Measurements from ENCODE around the gene KCNQ1. TPM values are rescaled to one million over a fixed set of nuclear protein-coding genes. Genes with fewer than 3 reads are reported as not detected.

The KCNQ1 gene
- total RNA-seq, 1 experiment from 2014 or later: 2.3 TPM

DNA sequence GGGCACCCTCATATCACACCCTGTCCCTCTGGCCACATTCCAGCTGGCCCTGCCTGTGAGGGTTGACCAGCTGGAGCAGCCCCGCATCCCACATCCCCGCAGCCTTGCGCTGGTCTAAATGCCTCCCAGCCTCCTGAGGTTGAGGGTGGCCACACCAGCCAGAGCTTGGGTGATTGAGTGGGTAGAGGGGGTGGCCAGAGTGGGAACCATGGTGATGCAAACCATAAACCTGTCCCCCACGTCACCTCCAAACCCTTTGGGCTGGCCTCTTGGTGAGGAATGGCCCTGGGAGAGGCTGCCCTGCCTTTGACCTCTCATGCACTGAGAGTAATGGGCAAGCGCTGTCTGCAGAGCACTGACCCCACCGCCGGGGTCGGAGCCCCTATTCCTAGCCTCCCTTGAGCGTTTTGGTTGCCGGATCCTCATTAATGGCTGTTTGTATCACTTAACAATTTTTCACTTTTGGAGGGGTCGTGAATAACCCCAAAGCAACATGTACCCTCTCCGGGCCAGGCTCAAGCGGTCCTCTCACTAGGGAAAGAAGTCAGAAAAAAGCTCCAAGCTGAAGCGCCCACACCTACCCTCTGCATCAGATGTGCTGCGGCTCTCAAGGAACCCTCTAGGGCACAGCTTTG lies 271.0 kb downstream of the KCNQ1 start:
- Histone ChIP-seq H3K79me1 (ENCODE audit: insufficient read depth, low read depth, low read length, poor library complexity, severe bottlenecking) (no peaks in the 10 kb centered on the region), H3K14ac (ENCODE audit: insufficient read depth, low read length) (peak overlapping the region; percentile 19; the same call in 1 of the 2 replicates), H4K5ac (ENCODE audit: insufficient read length, low read depth, low read length) (no peak overlapping the region), H3K18ac (ENCODE audit: insufficient read length, low read depth, low read length) (no peak overlapping the region), H2AFZ (ENCODE audit: low read length) (no peak overlapping the region), H3K4me2 (ENCODE audit: insufficient read depth, insufficient read length, low read length) (no peak overlapping the region), H3K27me3 (ENCODE audit: insufficient read depth, low read length) (peaks cover 17% of the 10 kb centered on the region; the same call in 1 of the 2 replicates), H2BK12ac (ENCODE audit: insufficient read length, low read depth, low read length) (no peak overlapping the region), H2AK5ac (ENCODE audit: insufficient read length, low read length) (no peak overlapping the region), H3K9ac (ENCODE audit: extremely low read depth, insufficient read length, low read length) (no peak overlapping the region), H3K9me3 (ENCODE audit: control insufficient read depth, low read depth, low read length) (no peaks in the 10 kb centered on the region), H3K4ac (ENCODE audit: low read depth, low read length) (no peak overlapping the region), H4K91ac (ENCODE audit: insufficient read length, low read depth, low read length) (no peak overlapping the region), H3K27ac (ENCODE audit: insufficient read length, low read depth, low read length) (no peak overlapping the region), H3T11ph (ENCODE audit: low read length) (no peak overlapping the region), H4K20me1 (ENCODE audit: control insufficient read depth, insufficient read depth, insufficient read length) (no peaks in the 10 kb centered on the region), H4K8ac (replicated peaks; ENCODE audit: insufficient read length, low read depth, low read length) (no peak overlapping the region), H2BK5ac (ENCODE audit: insufficient read length, low read length) (no peak overlapping the region), H3K23me2 (ENCODE audit: insufficient read length, low read depth, low read length, poor library complexity, severe bottlenecking) (no peaks in the 10 kb centered on the region), H3K56ac (ENCODE audit: insufficient read length, low read depth, low read length) (no peak overlapping the region), H2BK20ac (ENCODE audit: low read depth, low read length, poor library complexity, severe bottlenecking) (no peak overlapping the region), H3K79me2 (ENCODE audit: insufficient read depth, low read length) (no peaks in the 10 kb centered on the region), H3K4me1 (ENCODE audit: insufficient read depth, low read length) (peaks cover 5% of the 10 kb centered on the region; the same call in 1 of the 2 replicates), H3K23ac (ENCODE audit: insufficient read length, low read depth, low read length) (no peak overlapping the region), H2BK15ac (ENCODE audit: low read depth, low read length) (no peak overlapping the region), H2BK120ac (ENCODE audit: low read depth, low read length, poor library complexity, severe bottlenecking) (no peak overlapping the region)
- H3K4me3 Mint-ChIP-seq: no peak overlapping the region
- H3K9me3 Mint-ChIP-seq: peaks cover 6% of the 10 kb centered on the region in 2 experiments; a peak in 4 of 5 replicates
- peaks cover 100% of the 10 kb centered on the region for H3K27me3 Mint-ChIP-seq (ENCODE audit: low read depth)
- H3K4me1 Mint-ChIP-seq: peaks cover 29 to 32% of the 10 kb centered on the region in 2 experiments
- TF ChIP-seq, protein P1, sequence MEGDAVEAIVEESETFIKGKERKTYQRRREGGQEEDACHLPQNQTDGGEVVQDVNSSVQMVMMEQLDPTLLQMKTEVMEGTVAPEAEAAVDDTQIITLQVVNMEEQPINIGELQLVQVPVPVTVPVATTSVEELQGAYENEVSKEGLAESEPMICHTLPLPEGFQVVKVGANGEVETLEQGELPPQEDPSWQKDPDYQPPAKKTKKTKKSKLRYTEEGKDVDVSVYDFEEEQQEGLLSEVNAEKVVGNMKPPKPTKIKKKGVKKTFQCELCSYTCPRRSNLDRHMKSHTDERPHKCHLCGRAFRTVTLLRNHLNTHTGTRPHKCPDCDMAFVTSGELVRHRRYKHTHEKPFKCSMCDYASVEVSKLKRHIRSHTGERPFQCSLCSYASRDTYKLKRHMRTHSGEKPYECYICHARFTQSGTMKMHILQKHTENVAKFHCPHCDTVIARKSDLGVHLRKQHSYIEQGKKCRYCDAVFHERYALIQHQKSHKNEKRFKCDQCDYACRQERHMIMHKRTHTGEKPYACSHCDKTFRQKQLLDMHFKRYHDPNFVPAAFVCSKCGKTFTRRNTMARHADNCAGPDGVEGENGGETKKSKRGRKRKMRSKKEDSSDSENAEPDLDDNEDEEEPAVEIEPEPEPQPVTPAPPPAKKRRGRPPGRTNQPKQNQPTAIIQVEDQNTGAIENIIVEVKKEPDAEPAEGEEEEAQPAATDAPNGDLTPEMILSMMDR (conservative IDR thresholded peaks at IDR 0.05): no peak
- no CpG with 5 or more reads among the region's 15 CpGs for WGBS (ENCODE audit: extremely low coverage, insufficient read length, low lambda C conversion rate)
- H3K27ac Mint-ChIP-seq: no peak overlapping the region
- H3K36me3 Mint-ChIP-seq (ENCODE audit: insufficient read depth in 1 of 3, low read depth in 3 of 3): peaks cover 0 to 6% (median 2%) of the 10 kb centered on the region in 3 experiments; a peak in 3 of 7 replicates
- no peak for DNase-seq

Measured in H9 (cell line).